Activated effector memory CD4-positive, alpha-beta T cell treated with anti-CD3 and anti-CD28 coated beads, Interleukin-2, amount 50 U/mL, for 16 hours (primary cell): Measurements from ENCODE around the gene MEDAG.
A peak's percentile ranks its signal among the peaks of the same experiment; 100 is the strongest.

Experiments used
- DNase-seq: peaks from one replicate; pipeline ENCODE4 v3.0.0-alpha.2; 2020

The MEDAG gene

GRCh38 chr13:30905932-30906383 is at the start of gene MEDAG:
TSS of gene MEDAG (plus strand) at chr13:30906271. CDS start at chr13:30906516, 245 bp downstream.
- DNase-seq = no peak

- no peak for DNase-seq
These were observed 49.1 kb upstream of the MEDAG start for GRCh38 chr13:30857018-30857417.

- DNase-seq = no peak
These were observed 48.4 kb upstream of the MEDAG start for GRCh38 chr13:30857636-30858035.

GRCh38 chr13:30859326-30859725 is 46.7 kb upstream of the MEDAG start:
- DNase-seq = no peak

- no peak for DNase-seq
These were observed 44.9 kb upstream of the MEDAG start for GRCh38 chr13:30861163-30861562.

GRCh38 chr13:30861836-30862467 is 44.1 kb upstream of the MEDAG start:
- no peak for DNase-seq

- no peak for DNase-seq
These were observed 43.4 kb upstream of the MEDAG start for GRCh38 chr13:30862707-30863106.

- DNase-seq = no peak
These were observed 42.8 kb upstream of the MEDAG start for GRCh38 chr13:30863231-30863630.

GRCh38 chr13:30863796-30864195 is 42.3 kb upstream of the MEDAG start:
- DNase-seq = no peak

GRCh38 chr13:30864433-30865122 is 41.5 kb upstream of the MEDAG start:
- no peak for DNase-seq

GRCh38 chr13:30865123-30866049 is 40.7 kb upstream of the MEDAG start:
- DNase-seq = peak; percentile 79

- DNase-seq = no peak
These were observed 39.4 kb upstream of the MEDAG start for GRCh38 chr13:30866677-30867076.

GRCh38 chr13:30867089-30867669 is 38.9 kb upstream of the MEDAG start:
- no peak for DNase-seq

GRCh38 chr13:30868799-30869470 is 37.1 kb upstream of the MEDAG start:
- DNase-seq = no peak

GRCh38 chr13:30869491-30869890 is 36.6 kb upstream of the MEDAG start:
- DNase-seq = no peak

GRCh38 chr13:30870049-30870884 is 35.8 kb upstream of the MEDAG start:
- no peak for DNase-seq

- DNase-seq = no peak
These were observed 35.0 kb upstream of the MEDAG start for GRCh38 chr13:30870916-30871587.

- no peak for DNase-seq
These were observed 34.3 kb upstream of the MEDAG start for GRCh38 chr13:30871588-30872275.

- DNase-seq = no peak
These were observed 33.8 kb upstream of the MEDAG start for GRCh38 chr13:30872276-30872594.

- no peak for DNase-seq
These were observed 33.2 kb upstream of the MEDAG start for GRCh38 chr13:30872685-30873461.
